CD14-positive monocyte (primary cell): ENCODE results near the gene ELN. TPM values are rescaled to one million over a fixed set of nuclear protein-coding genes. Genes with fewer than 3 reads are reported as not detected.

Experiments used
- DNase-seq, 3 donors: peaks; one replicate each; pipeline ENCODE4 v3.0.0-alpha.2; 2011 to 2022
- H2AFZ ChIP-seq: 2 replicates; pipeline ENCODE4 v1.6.0; 2012; ENCODE audit warnings: mild to moderate bottlenecking, low read depth, low read length, inconsistent platforms; ENCODE audit not compliant: insufficient read depth, poor library complexity, severe bottlenecking
- H3K27ac ChIP-seq, 2 donors: 1 replicate in 1 of 2; 2 replicates in 1 of 2; pipeline ENCODE4 v1.5.1; 2012 to 2013; ENCODE audit warnings: low read length in 2 of 2, control low read depth in 1 of 2, inconsistent platforms in 1 of 2, low read depth in 1 of 2, mild to moderate bottlenecking in 1 of 2
- H3K27me3 ChIP-seq, 2 donors: one replicate each; pipeline versions ENCODE4 v1.6.0 to v1.6.1; 2011 to 2013; ENCODE audit warnings: low read length in 2 of 2; ENCODE audit not compliant: control insufficient read depth in 2 of 2, insufficient read depth in 2 of 2
- H3K36me3 ChIP-seq, 2 donors: replicated peaks in 1 of 2; 1 replicate in 1 of 2; 2 replicates in 1 of 2; pipeline versions ENCODE4 v1.5.1 to v1.6.1; 2012 to 2013; ENCODE audit warnings: low read length in 2 of 2, control low read depth in 1 of 2, inconsistent platforms in 1 of 2, mild to moderate bottlenecking in 1 of 2; ENCODE audit not compliant: insufficient read depth in 2 of 2, control insufficient read depth in 1 of 2
- H3K4me1 ChIP-seq, 2 donors: 1 replicate in 1 of 2; 2 replicates in 1 of 2; pipeline versions ENCODE4 v1.5.1 to v1.6.1; 2012 to 2013; ENCODE audit warnings: low read length in 2 of 2, control low read depth in 1 of 2, inconsistent platforms in 1 of 2, mild to moderate bottlenecking in 1 of 2, moderate library complexity in 1 of 2; ENCODE audit not compliant: insufficient read depth in 2 of 2, control insufficient read depth in 1 of 2
- H3K4me2 ChIP-seq: replicated peaks from 2 replicates; pipeline ENCODE3; 2012; ENCODE audit warnings: low read length, moderate library complexity, mild to moderate bottlenecking; ENCODE audit not compliant: poor library complexity, severe bottlenecking; ENCODE audit errors: extremely low read depth
- H3K4me3 ChIP-seq, 3 experiments: fragments of 200-600 bp in 1 of 3; sonication (generic) in 1 of 3; replicated peaks in 1 of 3; 1 replicate in 2 of 3; 2 replicates in 1 of 3; pipeline ENCODE4 v1.5.1; 2011 to 2013; ENCODE audit warnings: low read length in 3 of 3, mild to moderate bottlenecking in 3 of 3, control low read depth in 2 of 3, low read depth in 2 of 3, inconsistent platforms in 1 of 3, moderate library complexity in 1 of 3
- H3K79me2 ChIP-seq: 2 replicates; pipeline ENCODE4 v1.6.0; 2012; ENCODE audit warnings: mild to moderate bottlenecking, control low read depth, inconsistent platforms, low read length, moderate library complexity; ENCODE audit not compliant: insufficient read depth
- H3K9ac ChIP-seq: 2 replicates; pipeline ENCODE4 v1.6.0; 2017; ENCODE audit warnings: low read length, mild to moderate bottlenecking; ENCODE audit not compliant: insufficient read depth, poor library complexity, severe bottlenecking
- H3K9me3 ChIP-seq, 2 donors: replicated peaks in 1 of 2; 1 replicate in 1 of 2; 2 replicates in 1 of 2; pipeline versions ENCODE4 v1.5.1 to v1.6.1; 2012 to 2013; ENCODE audit warnings: low read length in 2 of 2, control low read depth in 1 of 2; ENCODE audit not compliant: control insufficient read depth in 1 of 2, insufficient read depth in 1 of 2
- H4K20me1 ChIP-seq: 2 replicates; pipeline ENCODE4 v1.6.0; 2012; ENCODE audit warnings: mild to moderate bottlenecking, low read length, control low read depth, moderate library complexity; ENCODE audit not compliant: insufficient read depth
- H3K27ac Mint-ChIP-seq, 7 donors: one replicate each; pipeline ENCODE4 v1.8.0; 2020; ENCODE audit warnings: mild to moderate bottlenecking in 7 of 7, mixed read lengths in 7 of 7, moderate library complexity in 6 of 7, inconsistent platforms in 2 of 7
- H3K27me3 Mint-ChIP-seq, 3 donors: one replicate each; pipeline ENCODE4 v1.8.0; 2021 to 2022; ENCODE audit warnings: low read depth in 3 of 3, mild to moderate bottlenecking in 3 of 3, mixed read lengths in 3 of 3, moderate library complexity in 3 of 3, inconsistent platforms in 1 of 3
- H3K36me3 Mint-ChIP-seq, 2 donors: one replicate each; pipeline ENCODE4 v1.8.0; 2020; ENCODE audit warnings: mixed read lengths in 2 of 2, inconsistent platforms in 1 of 2, mild to moderate bottlenecking in 1 of 2
- H3K4me1 Mint-ChIP-seq: one replicate; pipeline ENCODE4 v1.8.0; 2020; ENCODE audit warnings: mild to moderate bottlenecking, mixed read lengths
- H3K4me3 Mint-ChIP-seq, 2 donors: one replicate each; pipeline ENCODE4 v1.8.0; 2020; ENCODE audit warnings: mild to moderate bottlenecking in 2 of 2, mixed read lengths in 2 of 2, moderate library complexity in 1 of 2
- H3K9me3 Mint-ChIP-seq, 7 donors: one replicate each; pipeline ENCODE4 v1.8.0; 2020 to 2022; ENCODE audit warnings: mixed read lengths in 7 of 7, mild to moderate bottlenecking in 6 of 7, moderate library complexity in 6 of 7, inconsistent platforms in 2 of 7
- CTCF ChIP-seq: fragments of 200-600 bp; IDR thresholded peaks from one replicate; pipeline ENCODE4 v1.8.0; 2022; ENCODE audit warnings: antibody characterized with exemption, mild to moderate bottlenecking
- WGBS: methylation state at CpG from one replicate; pipeline ENCODE4 v1.1.5; 2013; ENCODE audit warnings: missing lambda C conversion rate; ENCODE audit not compliant: insufficient coverage; 5-methylcytosine and 5-hydroxymethylcytosine counted together
- intact Hi-C, 2 donors: fragments of 100-400 bp; cut with micrococcal nuclease; formaldehyde crosslinking; loops; one replicate each; pipeline versions ENCODE4 v1.15.0 to v1.15.1; 2023
- polyA plus RNA-seq, 3 donors: library from polyadenylated mRNA; depleted of rRNA in 1 of 3; unstranded in 2 of 3; stranded (reverse) in 1 of 3; fragments of 300-500 nt in 2 of 3; fragments of >200 nt in 1 of 3; fragmentation: Illumina TruSeq in 2 of 3; gene quantifications; 1 replicate in 2 of 3; 2 replicates in 1 of 3; pipeline ENCODE4 v1.2.3, GENCODE V29; 2012 to 2021

ELN gene
- polyA plus RNA-seq, 3 donors, result not detected

GRCh38 chr7:74007242-74007567, 20.8 kb upstream of the ELN start:
- Histone ChIP-seq H3K9ac (no peak overlapping the region), H3K27me3 (no peaks in the 10 kb centered on the region), H3K27ac (no peak overlapping the region), H3K4me1 (peaks cover 16 to 20% of the 10 kb centered on the region in 2 donors), H4K20me1 (no peaks in the 10 kb centered on the region), H2AFZ (no peak overlapping the region), H3K79me2 (no peaks in the 10 kb centered on the region), H3K36me3 (no peaks in the 10 kb centered on the region), H3K4me2 (no peak overlapping the region), H3K9me3 (no peaks in the 10 kb centered on the region), H3K4me3 (no peak overlapping the region)
- Mint-ChIP-seq H3K9me3 (peaks cover 0 to 4% (median 0%) of the 10 kb centered on the region in 7 donors), H3K36me3 (no peaks in the 10 kb centered on the region), H3K27me3 (peaks cover 11 to 15% (median 12%) of the 10 kb centered on the region in 3 donors), H3K27ac (no peak overlapping the region), H3K4me3 (no peak overlapping the region), H3K4me1 (peaks cover 30% of the 10 kb centered on the region)
- DNase-seq, result no peak
- intact Hi-C loops, result no loop called here
- TF ChIP-seq CTCF, result no peak

GRCh38 chr7:74008687-74009086, 19.3 kb upstream of the ELN start:
- Histone ChIP-seq H3K27ac (no peak overlapping the region), H3K4me3 (no peak overlapping the region), H3K36me3 (no peaks in the 10 kb centered on the region), H3K4me1 (peaks cover 10 to 18% of the 10 kb centered on the region in 2 donors), H2AFZ (no peak overlapping the region), H3K27me3 (no peaks in the 10 kb centered on the region), H3K9ac (no peak overlapping the region), H4K20me1 (no peaks in the 10 kb centered on the region), H3K79me2 (no peaks in the 10 kb centered on the region), H3K4me2 (no peak overlapping the region), H3K9me3 (no peaks in the 10 kb centered on the region)
- intact Hi-C loops, result no loop called here
- no peak overlapping the region for H3K27ac Mint-ChIP-seq
- peaks cover 11 to 16% (median 14%) of the 10 kb centered on the region in 3 donors for H3K27me3 Mint-ChIP-seq
- H3K36me3 Mint-ChIP-seq, result no peaks in the 10 kb centered on the region
- peaks cover 20% of the 10 kb centered on the region for H3K4me1 Mint-ChIP-seq
- H3K9me3 Mint-ChIP-seq, result peaks cover 0 to 1% (median 0%) of the 10 kb centered on the region in 7 donors
- 94% methylated on average over 3 of the region's 3 CpGs for WGBS
- TF ChIP-seq CTCF, result no peak
- no peak for DNase-seq
- H3K4me3 Mint-ChIP-seq, result no peak overlapping the region
